GM10248 (cell line): ENCODE data around the gene PHACTR3.

Experiments
- CTCF ChIA-PET: fragments of 300-600 bp; sonication (Branson Sonifier 250); formaldehyde crosslinking; extraction: SDS; loops from one replicate; lab custom pipeline; 2021; ENCODE audit warnings: antibody characterized with exemption; lab: Yijun Ruan, JAX
- POLR2A ChIA-PET: fragments of 350-650 bp; sonication (Branson Sonifier 250); formaldehyde crosslinking; extraction: SDS; loops from one replicate; lab custom pipeline; 2020; ENCODE audit warnings: antibody characterized with exemption; lab: Yijun Ruan, JAX
- DNase-seq: peaks from one replicate; pipeline ENCODE4 v3.0.0; 2012; ENCODE audit errors: extremely low spot score
- TF ChIP-seq, protein P1 (sequence below): IDR thresholded peaks from 2 replicates; pipeline ENCODE4 v1.5.1; 2012; ENCODE audit warnings: mild to moderate bottlenecking, low read depth; ENCODE audit errors: extremely low read depth, missing control alignments, control extremely low read depth

Gene PHACTR3

DNA sequence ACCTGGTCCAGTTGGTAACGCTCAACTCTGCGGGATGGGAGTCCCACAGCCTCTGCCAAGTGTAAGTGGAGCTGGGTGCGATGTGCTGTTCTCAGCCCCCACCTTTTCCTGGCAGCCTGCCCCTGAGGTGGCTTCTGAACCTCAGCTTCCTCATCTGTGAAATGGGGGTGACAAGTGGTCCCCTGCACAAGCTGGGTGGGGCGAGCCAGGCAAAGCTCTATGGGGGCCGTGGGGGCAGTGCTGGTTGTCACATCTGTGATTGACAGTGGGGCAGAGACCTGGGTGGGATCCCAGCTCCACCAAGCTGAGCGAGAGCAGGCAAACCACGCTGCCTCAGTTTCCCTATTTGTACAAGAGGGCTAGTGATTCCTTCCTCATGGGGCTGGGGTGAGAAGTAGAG, 166.5 kb downstream of the PHACTR3 start:
- ChIA-PET CTCF (interaction anchor here (1.0 to 1.1 kb wide), 2 partner anchors 12 to 79 kb away, joined by 3 to 4 read pairs; no protein-coding TSS in a partner anchor), POLR2A (no interaction called here)
- no peak for DNase-seq
- TF ChIP-seq, protein P1, sequence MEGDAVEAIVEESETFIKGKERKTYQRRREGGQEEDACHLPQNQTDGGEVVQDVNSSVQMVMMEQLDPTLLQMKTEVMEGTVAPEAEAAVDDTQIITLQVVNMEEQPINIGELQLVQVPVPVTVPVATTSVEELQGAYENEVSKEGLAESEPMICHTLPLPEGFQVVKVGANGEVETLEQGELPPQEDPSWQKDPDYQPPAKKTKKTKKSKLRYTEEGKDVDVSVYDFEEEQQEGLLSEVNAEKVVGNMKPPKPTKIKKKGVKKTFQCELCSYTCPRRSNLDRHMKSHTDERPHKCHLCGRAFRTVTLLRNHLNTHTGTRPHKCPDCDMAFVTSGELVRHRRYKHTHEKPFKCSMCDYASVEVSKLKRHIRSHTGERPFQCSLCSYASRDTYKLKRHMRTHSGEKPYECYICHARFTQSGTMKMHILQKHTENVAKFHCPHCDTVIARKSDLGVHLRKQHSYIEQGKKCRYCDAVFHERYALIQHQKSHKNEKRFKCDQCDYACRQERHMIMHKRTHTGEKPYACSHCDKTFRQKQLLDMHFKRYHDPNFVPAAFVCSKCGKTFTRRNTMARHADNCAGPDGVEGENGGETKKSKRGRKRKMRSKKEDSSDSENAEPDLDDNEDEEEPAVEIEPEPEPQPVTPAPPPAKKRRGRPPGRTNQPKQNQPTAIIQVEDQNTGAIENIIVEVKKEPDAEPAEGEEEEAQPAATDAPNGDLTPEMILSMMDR, result no peak

DNA sequence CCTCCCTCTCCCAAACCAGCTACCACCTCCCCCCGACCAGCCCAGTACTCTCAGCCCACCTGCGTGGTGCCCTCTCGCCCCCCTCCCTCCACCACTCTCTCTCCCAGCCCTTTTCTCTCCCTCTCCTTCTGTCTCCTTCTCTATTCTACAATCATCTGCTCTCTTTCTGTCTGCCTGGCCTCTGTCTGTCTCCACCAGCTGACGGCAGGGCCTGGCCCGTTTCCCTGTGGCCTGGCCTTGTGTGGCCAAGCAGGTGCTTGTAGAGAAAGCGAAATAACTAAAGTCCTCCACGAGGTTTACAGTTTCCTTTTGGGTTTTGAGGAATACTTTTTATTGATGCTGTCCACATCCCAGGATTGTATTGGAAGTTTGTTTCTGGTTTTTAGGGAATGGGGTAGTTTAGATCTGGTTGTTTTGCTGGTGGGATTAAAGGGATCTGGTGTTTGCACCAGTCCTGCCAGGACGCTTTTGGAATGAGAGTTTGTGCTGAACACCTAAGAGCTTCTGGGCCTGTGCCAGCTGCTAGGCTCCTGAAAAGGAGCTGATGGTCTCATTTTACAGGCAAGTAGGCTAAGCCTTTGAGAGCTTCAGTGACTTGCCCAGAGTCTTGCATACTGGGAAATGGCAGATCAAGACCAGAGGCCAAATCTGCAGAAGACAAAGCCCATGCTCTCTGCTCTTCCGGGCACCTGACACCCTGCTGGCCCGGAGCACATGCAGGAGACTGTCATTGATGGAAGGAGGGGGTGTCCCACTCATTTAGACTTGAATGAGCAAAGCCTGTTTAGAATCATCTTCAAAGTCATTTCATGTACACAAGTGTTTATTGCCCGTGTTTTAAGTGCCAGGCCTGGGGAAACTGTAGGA, 167.4 kb downstream of the PHACTR3 start:
- no peak for DNase-seq
- TF ChIP-seq, protein P1, result no peak
- ChIA-PET POLR2A (no interaction called here), CTCF (interaction anchor here (0.8 to 1.1 kb wide), 3 partner anchors 12 to 78 kb away, joined by 3 to 4 read pairs (median 3); no protein-coding TSS in a partner anchor)

DNA sequence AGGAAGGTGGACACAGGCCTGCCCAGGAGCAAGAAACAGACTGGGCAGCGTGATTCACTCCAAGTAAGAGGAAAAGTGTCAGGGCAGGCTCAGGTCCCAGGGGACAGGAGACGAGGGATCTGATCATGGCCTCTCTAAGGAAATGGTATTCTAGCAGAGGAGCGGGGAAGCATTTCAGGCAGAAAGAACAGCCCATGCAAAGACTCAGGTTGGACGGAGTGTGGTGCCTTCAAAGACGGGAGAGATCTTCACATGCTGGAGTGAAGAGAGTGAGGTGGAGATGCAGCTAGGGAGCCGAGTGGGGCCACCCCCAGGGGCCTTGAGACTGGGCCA, 168.0 kb downstream of the PHACTR3 start:
- no peak for DNase-seq
- ChIA-PET POLR2A (no interaction called here), CTCF (no interaction called here)
- TF ChIP-seq, protein P1, result no peak

DNA sequence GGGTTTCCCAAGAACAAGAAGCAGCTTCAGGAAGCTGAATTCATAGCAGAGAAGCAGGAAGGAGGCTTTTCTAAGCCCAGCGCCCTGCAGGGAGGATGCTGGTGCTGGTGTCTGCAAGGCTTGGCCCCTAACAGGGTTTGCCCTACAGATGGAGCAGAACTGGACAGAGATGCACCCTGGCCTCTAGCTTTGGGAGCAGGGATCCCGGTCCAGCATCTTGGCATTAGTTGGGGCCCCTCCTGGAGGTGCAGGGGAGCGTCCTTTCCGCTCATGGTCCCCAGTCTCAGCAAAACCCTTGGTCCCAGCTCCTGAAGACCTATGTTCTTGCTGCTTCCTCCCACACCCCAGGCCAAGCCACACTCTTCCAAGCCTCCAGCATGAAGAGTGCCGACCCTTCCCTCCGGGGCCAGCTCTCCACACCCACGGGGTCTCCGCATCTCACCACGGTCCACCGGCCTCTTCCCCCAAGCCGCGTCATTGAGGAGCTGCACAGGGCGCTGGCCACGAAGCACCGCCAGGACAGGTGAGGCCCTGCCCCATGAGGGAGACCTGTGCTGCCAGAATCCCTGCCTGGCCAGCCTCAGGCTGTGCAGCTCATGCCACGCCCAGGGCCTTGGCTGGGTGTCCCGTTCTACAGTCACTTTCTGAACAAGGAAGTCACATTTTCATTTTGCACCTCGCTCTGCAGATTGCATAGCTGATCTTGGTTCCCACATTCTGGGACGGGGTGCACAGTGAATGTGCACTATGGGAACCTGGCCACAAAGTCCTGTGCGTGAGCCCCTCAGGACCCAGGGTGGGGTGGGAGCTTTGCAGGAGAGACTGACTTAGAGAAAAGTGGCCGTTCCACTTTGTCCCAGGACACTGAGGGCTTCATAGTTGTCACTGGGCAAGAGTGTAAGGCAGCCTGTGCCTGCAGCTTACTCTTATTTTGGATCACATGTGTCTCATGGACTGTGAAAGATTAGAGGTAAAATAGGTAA, 168.9 kb downstream of the PHACTR3 start:
- ChIA-PET POLR2A (no interaction called here), CTCF (interaction anchor here (0.9 to 1.3 kb wide), 2 partner anchors 9 to 10 kb away, joined by 3 to 5 read pairs; no protein-coding TSS in a partner anchor)
- DNase-seq, result no peak
- TF ChIP-seq, protein P1, result no peak

DNA sequence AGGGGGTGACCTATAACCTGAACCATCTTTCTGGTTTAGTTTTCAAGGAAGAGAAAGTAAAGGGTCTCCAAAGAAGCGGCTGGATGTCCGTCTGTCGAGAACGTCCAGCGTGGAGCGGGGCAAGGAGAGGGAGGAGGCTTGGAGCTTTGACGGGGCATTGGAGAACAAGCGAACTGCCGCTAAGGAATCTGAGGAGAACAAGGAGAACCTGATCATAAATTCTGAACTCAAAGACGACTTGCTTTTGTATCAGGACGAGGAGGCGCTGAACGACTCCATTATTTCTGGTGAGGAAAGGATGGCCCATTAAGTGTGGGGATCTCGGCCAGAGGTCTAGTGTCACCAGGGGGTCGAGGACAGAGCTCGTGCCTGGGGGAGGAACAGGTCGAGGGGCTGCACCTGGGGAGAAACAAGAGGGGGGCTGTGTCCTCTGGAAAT, 169.9 kb downstream of the PHACTR3 start:
- POLR2A ChIA-PET, result no interaction called here
- CTCF ChIA-PET, result interaction anchor here (0.9 to 1.3 kb wide), 2 partner anchors 8 to 9 kb away, joined by 3 to 5 read pairs; no protein-coding TSS in a partner anchor
- no peak for DNase-seq
- TF ChIP-seq, protein P1, result no peak
